H9 (cell line): ENCODE measurements around the gene USP7. TPM values are rescaled to one million over a fixed set of nuclear protein-coding genes. Genes with fewer than 3 reads are reported as not detected.

Experiments
- DNase-seq: peaks from one replicate; pipeline ENCODE4 v3.0.0-alpha.2; 2017
- H2AFZ ChIP-seq: one replicate; pipeline ENCODE4 v1.6.1; 2013; ENCODE audit warnings: mild to moderate bottlenecking, low read length, control low read depth, moderate library complexity
- H2AK5ac ChIP-seq: 2 replicates; pipeline ENCODE4 v1.6.1; 2013; ENCODE audit warnings: low read length, control low read depth, mixed read lengths; ENCODE audit not compliant: insufficient read length
- H2BK120ac ChIP-seq: one replicate; pipeline ENCODE4 v1.6.1; 2013; ENCODE audit warnings: low read depth, mild to moderate bottlenecking, low read length, control low read depth, inconsistent platforms; ENCODE audit not compliant: poor library complexity, severe bottlenecking
- H2BK12ac ChIP-seq: 2 replicates; pipeline ENCODE4 v1.6.1; 2013; ENCODE audit warnings: low read length, control low read depth, mixed read lengths, low read depth; ENCODE audit not compliant: insufficient read length
- H2BK15ac ChIP-seq: 2 replicates; pipeline ENCODE4 v1.6.1; 2013; ENCODE audit warnings: low read depth, low read length, control low read depth
- H2BK20ac ChIP-seq: one replicate; pipeline ENCODE4 v1.6.1; 2013; ENCODE audit warnings: low read depth, mild to moderate bottlenecking, low read length, control low read depth, inconsistent platforms; ENCODE audit not compliant: poor library complexity, severe bottlenecking
- H2BK5ac ChIP-seq: 2 replicates; pipeline ENCODE4 v1.6.1; 2013; ENCODE audit warnings: low read length, control low read depth, mixed read lengths; ENCODE audit not compliant: insufficient read length
- H3K14ac ChIP-seq: 2 replicates; pipeline ENCODE4 v1.6.1; 2013; ENCODE audit warnings: low read length, control low read depth; ENCODE audit not compliant: insufficient read depth
- H3K18ac ChIP-seq: 2 replicates; pipeline ENCODE4 v1.6.1; 2013; ENCODE audit warnings: low read depth, mild to moderate bottlenecking, mixed read lengths, low read length, control low read depth; ENCODE audit not compliant: insufficient read length
- H3K23ac ChIP-seq: 2 replicates; pipeline ENCODE4 v1.6.1; 2013; ENCODE audit warnings: low read length, control low read depth, mixed read lengths, low read depth; ENCODE audit not compliant: insufficient read length
- H3K23me2 ChIP-seq: 2 replicates; pipeline ENCODE4 v1.6.1; 2013; ENCODE audit warnings: low read depth, mild to moderate bottlenecking, mixed read lengths, low read length, control low read depth; ENCODE audit not compliant: insufficient read length, poor library complexity, severe bottlenecking
- H3K27ac ChIP-seq: 2 replicates; pipeline ENCODE4 v1.5.1; 2013; ENCODE audit warnings: low read length, control low read depth, mixed read lengths, low read depth; ENCODE audit not compliant: insufficient read length
- H3K27me3 ChIP-seq: 2 replicates; pipeline ENCODE4 v1.6.1; 2013; ENCODE audit warnings: low read length, control low read depth, inconsistent platforms; ENCODE audit not compliant: insufficient read depth
- H3K4ac ChIP-seq: 2 replicates; pipeline ENCODE4 v1.6.1; 2013; ENCODE audit warnings: low read depth, mild to moderate bottlenecking, control low read depth, inconsistent platforms, low read length, moderate library complexity
- H3K4me1 ChIP-seq: 2 replicates; pipeline ENCODE4 v1.6.1; 2013; ENCODE audit warnings: low read length, control low read depth, inconsistent platforms; ENCODE audit not compliant: insufficient read depth
- H3K4me2 ChIP-seq: 2 replicates; pipeline ENCODE4 v1.6.1; 2013; ENCODE audit warnings: low read length, control low read depth, mixed read lengths; ENCODE audit not compliant: insufficient read length, insufficient read depth
- H3K56ac ChIP-seq: 2 replicates; pipeline ENCODE4 v1.6.1; 2013; ENCODE audit warnings: low read depth, mild to moderate bottlenecking, mixed read lengths, low read length, control low read depth; ENCODE audit not compliant: insufficient read length
- H3K79me1 ChIP-seq: 2 replicates; pipeline ENCODE4 v1.6.1; 2013; ENCODE audit warnings: low read depth, mild to moderate bottlenecking, moderate library complexity, low read length, control low read depth, inconsistent platforms; ENCODE audit not compliant: insufficient read depth, poor library complexity, severe bottlenecking
- H3K79me2 ChIP-seq: 2 replicates; pipeline ENCODE4 v1.6.1; 2013; ENCODE audit warnings: low read length, control low read depth, inconsistent platforms; ENCODE audit not compliant: insufficient read depth
- H3K9ac ChIP-seq: 2 replicates; pipeline ENCODE4 v1.6.1; 2013; ENCODE audit warnings: low read length, control low read depth, mixed read lengths; ENCODE audit not compliant: insufficient read length; ENCODE audit errors: extremely low read depth
- H3K9me3 ChIP-seq: one replicate; pipeline ENCODE4 v1.6.1; 2013; ENCODE audit warnings: low read depth, low read length, inconsistent platforms; ENCODE audit not compliant: control insufficient read depth
- H3T11ph ChIP-seq: one replicate; pipeline ENCODE4 v1.6.1; 2013; ENCODE audit warnings: mild to moderate bottlenecking, low read length, control low read depth, inconsistent platforms
- H4K20me1 ChIP-seq: one replicate; pipeline ENCODE4 v1.6.1; 2013; ENCODE audit not compliant: control insufficient read depth, insufficient read length, insufficient read depth
- H4K5ac ChIP-seq: 2 replicates; pipeline ENCODE4 v1.6.1; 2013; ENCODE audit warnings: low read depth, mild to moderate bottlenecking, mixed read lengths, low read length, control low read depth; ENCODE audit not compliant: insufficient read length
- H4K8ac ChIP-seq: replicated peaks from 2 replicates; pipeline ENCODE4 v1.6.1; 2013; ENCODE audit warnings: low read length, control low read depth, mixed read lengths, low read depth; ENCODE audit not compliant: insufficient read length
- H4K91ac ChIP-seq: 2 replicates; pipeline ENCODE4 v1.6.1; 2013; ENCODE audit warnings: low read depth, mild to moderate bottlenecking, moderate library complexity, mixed read lengths, low read length, control low read depth; ENCODE audit not compliant: insufficient read length
- H3K27ac Mint-ChIP-seq, 3 experiments: 2 replicates in 2 of 3; 3 replicates in 1 of 3; pipeline ENCODE4 v1.8.0; 2020 to 2021; ENCODE audit warnings: mixed read lengths in 3 of 3, mild to moderate bottlenecking in 1 of 3, moderate library complexity in 1 of 3
- H3K27me3 Mint-ChIP-seq: 2 replicates; pipeline ENCODE4 v1.8.0; 2021; ENCODE audit warnings: low read depth, mild to moderate bottlenecking, moderate library complexity, mixed read lengths
- H3K36me3 Mint-ChIP-seq, 3 experiments: 2 replicates in 2 of 3; 3 replicates in 1 of 3; pipeline ENCODE4 v1.8.0; 2020 to 2021; ENCODE audit warnings: low read depth in 3 of 3, mixed read lengths in 3 of 3; ENCODE audit not compliant: insufficient read depth in 1 of 3
- H3K4me1 Mint-ChIP-seq, 2 experiments: 2 replicates each; pipeline ENCODE4 v1.8.0; 2020; ENCODE audit warnings: mixed read lengths in 2 of 2
- H3K4me3 Mint-ChIP-seq, 2 experiments: 2 replicates in 1 of 2; 3 replicates in 1 of 2; pipeline ENCODE4 v1.8.0; 2020 to 2021; ENCODE audit warnings: mild to moderate bottlenecking in 2 of 2, mixed read lengths in 2 of 2, moderate library complexity in 1 of 2
- H3K9me3 Mint-ChIP-seq, 2 experiments: 2 replicates in 1 of 2; 3 replicates in 1 of 2; pipeline ENCODE4 v1.8.0; 2020; ENCODE audit warnings: mild to moderate bottlenecking in 2 of 2, mixed read lengths in 2 of 2, moderate library complexity in 1 of 2
- CTCF ChIP-seq: fragments of 200-600 bp; sonication (generic); conservative IDR thresholded peaks from 3 replicates; pipeline ENCODE4 v1.8.0; 2021; ENCODE audit warnings: antibody characterized with exemption, mild to moderate bottlenecking
- WGBS: extraction: QIAGEN DNeasy Blood & Tissue Kit; methylation state at CpG from one replicate; pipeline ENCODE4 v1.1.7; 2013; ENCODE audit warnings: missing lambda C conversion rate, low lambda C conversion rate, mixed read lengths; ENCODE audit not compliant: insufficient read length; ENCODE audit errors: extremely low coverage; 5-methylcytosine and 5-hydroxymethylcytosine counted together
- total RNA-seq: library from RNA; stranded (reverse); gene quantifications from 2 replicates; pipeline ENCODE4 v1.2.1, GENCODE V29; 2021

The USP7 gene
- total RNA-seq, 1 experiment from 2014 or later, result 192 TPM

- Histone ChIP-seq H3K4me1 (no peaks in the 10 kb centered on the region; the same call in 1 of the 2 replicates), H3K56ac (no peak within 1 kb of the TSS), H3K79me2 (no peaks in the 10 kb centered on the region), H4K5ac (no peak within 1 kb of the TSS), H4K91ac (no peak within 1 kb of the TSS), H3K14ac (no peak within 1 kb of the TSS), H2AK5ac (no peak within 1 kb of the TSS), H3K9ac (no peak within 1 kb of the TSS), H3K27me3 (no peaks in the 10 kb centered on the region), H2AFZ (no peak within 1 kb of the TSS), H2BK120ac (no peak within 1 kb of the TSS), H3K4me2 (no peak within 1 kb of the TSS), H3K9me3 (no peaks in the 10 kb centered on the region), H2BK20ac (no peak within 1 kb of the TSS), H3K79me1 (no peaks in the 10 kb centered on the region), H3K23ac (no peak within 1 kb of the TSS), H2BK15ac (no peak within 1 kb of the TSS), H3K4ac (no peak within 1 kb of the TSS), H4K20me1 (peaks cover 4% of the 10 kb centered on the region), H2BK5ac (no peak within 1 kb of the TSS), H3K27ac (no peak within 1 kb of the TSS), H3T11ph (no peak within 1 kb of the TSS), H2BK12ac (no peak within 1 kb of the TSS), H3K18ac (no peak within 1 kb of the TSS), H3K23me2 (no peaks in the 10 kb centered on the region), H4K8ac (no peak within 1 kb of the TSS)
- no peak for DNase-seq
- no peak for TF ChIP-seq CTCF
- H3K36me3 Mint-ChIP-seq, result peaks cover 2 to 7% (median 3%) of the 10 kb centered on the region in 3 experiments; a peak in 5 of 7 replicates
- no CpG with 5 or more reads among the region's 10 CpGs for WGBS
- H3K27me3 Mint-ChIP-seq, result peaks cover 2% of the 10 kb centered on the region
- H3K27ac Mint-ChIP-seq, result peak within 1 kb of the TSS in 2 of 3 experiments; percentile 56 to 86; a peak in 4 of 7 replicates
- no peaks in the 10 kb centered on the region; a peak in 1 of 5 replicates for H3K9me3 Mint-ChIP-seq
- H3K4me1 Mint-ChIP-seq, result peaks cover 28 to 30% of the 10 kb centered on the region in 2 experiments
- H3K4me3 Mint-ChIP-seq, result no peak within 1 kb of the TSS
These were observed 81.6 kb downstream of the USP7 start, which contains the start of gene LITAFD for GRCh38 chr16:8882041-8882617. TSS of gene LITAFD (plus strand) at chr16:8882351. CDS start at chr16:8884356, 2,005 bp downstream.
